Cardiac septum (tissue), 1 donor: ENCODE results near the gene VIL1. TPM values are rescaled to one million over a fixed set of nuclear protein-coding genes. Genes with fewer than 3 reads are reported as not detected.

ENCODE experiments used
- DNase-seq: peaks from one replicate; pipeline ENCODE4 v3.0.0-alpha.2; 2020; ENCODE audit warnings: low spot score
- intact Hi-C: fragments of 100-400 bp; cut with DNase I; formaldehyde crosslinking; loops from one replicate; pipeline ENCODE4 v1.14.0; 2022
- total RNA-seq: library from RNA; stranded (reverse); fragmentation: NEBNext Ultra II Directional; extraction: Animal tissue kit (Norgen Biotek cat#: 25700); gene quantifications from one replicate; pipeline ENCODE4 v1.2.1, GENCODE V29; 2021
- donor health status: DM: no; HTN: no; CAD: no.

Gene VIL1
- total RNA-seq, 1 donor from 2014 or later, result not detected

DNA sequence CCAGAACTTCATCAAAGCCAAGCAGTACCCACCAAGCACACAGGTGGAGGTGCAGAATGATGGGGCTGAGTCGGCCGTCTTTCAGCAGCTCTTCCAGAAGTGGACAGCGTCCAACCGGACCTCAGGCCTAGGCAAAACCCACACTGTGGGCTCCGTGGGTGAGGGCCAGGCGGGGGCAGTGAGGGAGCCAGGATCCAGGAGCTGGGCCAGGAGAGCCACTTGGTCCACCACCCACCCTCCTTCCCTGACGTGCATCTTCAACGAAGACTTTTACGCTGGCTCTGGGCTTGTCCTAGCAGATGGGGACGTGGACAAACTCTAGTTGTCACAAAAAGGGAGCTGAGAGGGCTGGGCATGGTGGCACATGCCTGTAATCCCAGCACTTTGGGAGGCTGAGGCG is 11.8 kb downstream of the VIL1 start:
- intact Hi-C loops, result no loop called here
- peak; percentile 53 for DNase-seq

GRCh38 chr2:218431878-218432277 is 13.0 kb downstream of the VIL1 start:
- intact Hi-C loops, result no loop called here
- DNase-seq, result peak; percentile 70

DNA sequence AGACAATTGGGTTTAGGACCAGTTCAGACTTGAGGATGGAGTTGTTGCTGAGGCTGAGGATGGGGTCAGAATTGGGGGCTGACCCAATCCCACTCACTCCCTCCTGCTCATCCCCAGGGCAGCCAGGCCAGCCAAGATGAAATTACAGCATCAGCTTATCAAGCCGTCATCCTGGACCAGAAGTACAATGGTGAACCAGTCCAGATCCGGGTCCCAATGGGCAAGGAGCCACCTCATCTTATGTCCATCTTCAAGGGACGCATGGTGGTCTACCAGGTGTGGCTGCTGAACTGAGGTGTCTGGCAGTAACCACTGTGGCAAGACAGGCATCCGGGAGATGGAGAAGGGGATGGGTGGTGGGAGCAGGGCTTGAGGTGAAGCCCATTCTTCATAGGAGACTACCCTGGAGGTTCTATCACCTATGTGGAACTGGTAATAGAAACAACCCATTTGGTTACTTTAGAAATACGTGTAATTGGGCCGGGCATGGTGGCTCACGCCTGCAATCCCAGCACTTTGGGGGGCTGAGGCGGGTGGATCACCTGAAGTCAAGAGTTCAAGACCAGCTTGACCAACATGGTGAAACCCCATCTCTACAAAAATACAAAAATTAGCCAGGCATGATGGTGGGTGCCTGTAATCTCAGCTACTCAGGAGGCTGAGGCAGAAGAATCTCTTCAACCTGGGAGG is 13.9 kb downstream of the VIL1 start:
- no peak for DNase-seq

GRCh38 chr2:218434456-218434855 is 15.5 kb downstream of the VIL1 start:
- DNase-seq, result no peak
- intact Hi-C loops, result no loop called here

More for the DNA sequence above, 13.9 kb downstream of the VIL1 start:
- intact Hi-C loops, result no loop called here

DNA sequence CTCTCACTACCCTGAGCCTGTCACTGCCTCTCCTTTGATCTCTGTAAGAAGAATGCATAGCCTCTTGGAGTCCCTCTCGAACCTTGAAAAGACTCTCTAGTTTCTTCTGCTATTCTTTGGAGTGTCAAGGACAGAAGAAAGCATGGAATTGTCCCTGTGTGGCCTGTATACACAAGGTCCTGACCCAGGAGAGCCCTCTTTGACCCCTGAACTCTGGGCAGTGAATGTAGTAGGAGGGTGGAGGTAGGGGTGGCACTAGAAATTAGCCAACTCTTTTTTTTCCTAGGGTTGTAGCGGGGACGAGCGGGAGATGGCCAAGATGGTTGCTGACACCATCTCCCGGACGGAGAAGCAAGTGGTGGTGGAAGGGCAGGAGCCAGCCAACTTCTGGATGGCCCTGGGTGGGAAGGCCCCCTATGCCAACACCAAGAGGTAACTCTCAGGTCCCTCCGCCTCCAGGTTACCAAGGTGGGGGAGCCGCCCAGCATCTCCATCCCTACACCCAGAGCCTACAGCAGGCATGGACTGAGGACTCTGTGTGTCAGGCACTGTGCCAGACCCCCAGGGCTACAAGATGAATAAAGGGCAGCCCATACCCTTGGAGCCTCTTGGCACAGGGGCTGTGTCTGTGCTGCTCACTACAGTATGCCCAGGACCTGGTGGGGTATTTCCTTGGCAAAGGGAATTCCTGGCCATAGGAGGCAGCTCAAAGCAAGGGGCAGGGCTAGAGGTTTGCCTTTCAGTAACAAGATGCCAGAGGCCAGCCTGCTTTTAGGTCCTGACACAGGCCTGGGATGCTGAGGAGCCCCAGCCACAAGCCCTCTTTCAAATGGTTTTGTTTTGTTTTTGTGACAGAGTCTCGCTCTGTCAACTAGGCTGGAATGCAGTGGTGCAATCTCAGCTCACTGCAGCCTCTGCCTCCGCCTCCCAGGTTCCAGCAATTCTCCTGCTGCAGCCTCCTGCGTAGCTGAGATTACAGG is 16.4 kb downstream of the VIL1 start:
- no peak for DNase-seq
- intact Hi-C loops, result no loop called here

- DNase-seq, result no peak
- intact Hi-C loops, result no loop called here
Measured at GRCh38 chr2:218436992-218437391, 18.1 kb downstream of the VIL1 start.

DNA sequence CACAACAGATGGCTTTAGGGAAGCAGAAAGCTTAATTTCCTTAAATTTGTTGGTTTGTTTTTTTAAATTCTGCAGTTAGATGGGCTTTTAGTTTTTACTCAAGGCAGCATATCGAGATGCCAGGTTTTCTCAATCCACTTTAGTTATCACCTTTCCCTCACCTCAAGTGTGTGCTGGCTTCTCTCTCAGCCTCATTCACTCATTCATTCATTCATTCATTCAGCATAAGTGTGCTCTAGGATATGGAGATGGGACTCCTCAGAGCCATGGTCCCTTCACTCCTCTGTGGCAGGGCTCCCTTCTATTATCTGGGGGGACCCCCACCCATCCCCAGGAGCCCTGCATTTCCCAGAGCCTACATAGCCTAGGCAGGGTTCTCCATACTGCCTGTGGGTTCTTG is 19.0 kb downstream of the VIL1 start:
- intact Hi-C loops, result no loop called here
- no peak for DNase-seq

DNA sequence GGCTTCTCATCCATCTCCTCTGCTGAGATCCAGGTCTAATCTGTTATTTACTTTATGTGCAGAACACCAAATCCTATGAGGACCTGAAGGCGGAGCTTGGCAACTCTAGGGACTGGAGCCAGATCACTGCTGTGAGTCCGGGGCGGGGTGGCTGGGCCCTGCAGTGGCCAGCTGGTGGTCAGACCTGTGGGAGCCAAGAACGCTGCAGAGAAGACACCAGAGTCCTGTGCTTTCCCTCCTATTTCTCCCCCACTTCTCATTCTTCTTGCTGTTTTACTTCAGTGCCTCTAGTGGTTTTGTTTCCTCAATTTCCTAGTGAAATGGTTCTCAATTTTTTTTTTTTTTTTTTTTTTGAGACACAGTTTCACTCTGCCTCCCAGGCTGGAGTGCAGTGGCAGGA is 19.7 kb downstream of the VIL1 start:
- no peak for DNase-seq
- intact Hi-C loops, result no loop called here

DNA sequence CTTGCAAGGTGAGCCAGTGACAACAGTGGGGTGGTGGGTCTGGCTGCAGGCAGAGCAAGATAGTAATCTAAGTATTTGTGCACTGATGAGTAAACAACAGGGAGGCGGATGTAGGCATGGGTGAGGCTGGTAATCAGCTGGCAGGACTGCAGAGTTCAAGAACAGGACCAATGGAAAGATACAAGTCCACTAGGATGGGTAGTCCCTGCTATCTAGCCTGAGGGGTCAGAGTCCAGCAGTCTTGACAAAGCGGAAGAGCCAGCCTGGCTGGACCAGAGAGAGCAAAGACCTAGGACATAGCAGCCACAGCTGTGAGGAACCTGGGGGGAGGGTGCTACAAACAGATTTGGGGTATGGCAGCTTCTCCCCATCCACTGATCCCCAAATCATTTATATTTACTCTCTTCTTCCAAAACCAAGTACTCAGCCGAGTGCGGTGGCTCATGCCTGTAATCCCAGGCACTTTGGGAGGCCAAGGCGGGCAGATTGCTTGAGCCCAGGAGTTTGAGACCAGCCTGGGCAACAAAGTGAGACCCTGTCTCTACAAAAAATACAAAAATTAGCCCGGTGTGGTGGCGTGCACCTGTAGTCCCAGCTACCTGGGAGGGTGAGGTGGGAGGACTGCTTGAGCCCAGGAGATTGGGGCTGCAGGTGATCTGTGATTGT is 25.9 kb downstream of the VIL1 start:
- intact Hi-C loops, result no loop called here
- DNase-seq, result no peak

DNA sequence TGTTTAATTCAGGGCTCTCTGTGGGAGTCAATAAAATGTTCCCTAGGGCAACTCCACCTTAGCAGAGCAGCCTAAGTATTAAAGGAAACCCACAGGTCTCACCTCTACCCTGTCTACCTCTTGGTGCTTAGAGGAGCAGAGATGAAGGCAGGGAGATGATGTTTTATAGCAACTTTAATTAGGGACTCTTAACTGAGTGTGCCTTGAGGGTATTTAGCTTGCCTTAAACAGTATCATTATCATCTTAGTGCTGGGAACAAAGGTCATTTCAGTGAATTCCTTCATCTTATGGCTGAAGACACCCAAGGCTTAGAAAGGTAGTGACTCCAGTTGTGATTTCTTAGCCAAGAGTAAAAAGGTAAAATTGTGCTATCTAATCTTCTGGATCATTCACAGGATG is 26.7 kb downstream of the VIL1 start:
- intact Hi-C loops, result no loop called here
- DNase-seq, result no peak

- intact Hi-C loops, result no loop called here
- DNase-seq, result no peak
Measured at GRCh38 chr2:218446547-218446946, 27.6 kb downstream of the VIL1 start.

DNA sequence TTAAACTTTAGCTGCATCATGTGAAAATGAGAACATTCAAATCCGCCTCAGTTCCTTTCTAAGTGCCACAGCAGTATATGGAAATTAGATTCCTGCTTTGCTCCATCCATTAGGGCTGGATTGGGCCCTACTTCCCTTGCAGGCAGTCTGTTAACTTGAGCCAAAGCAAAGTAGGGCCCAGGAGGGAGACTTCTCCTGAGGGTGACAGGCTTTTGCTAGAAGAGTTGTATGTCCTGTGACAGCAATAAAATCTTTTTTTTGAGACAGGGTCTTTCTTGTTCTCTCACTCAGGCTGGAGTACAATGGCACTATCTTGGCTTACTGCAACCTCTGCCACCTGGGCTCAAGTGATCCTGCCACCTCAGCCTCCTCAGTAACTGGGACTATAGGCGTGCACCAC is 28.1 kb downstream of the VIL1 start:
- no peak for DNase-seq
- intact Hi-C loops, result no loop called here

- intact Hi-C loops, result no loop called here
- DNase-seq, result no peak
Measured at GRCh38 chr2:218448934-218449333, 30.0 kb downstream of the VIL1 start.

DNA sequence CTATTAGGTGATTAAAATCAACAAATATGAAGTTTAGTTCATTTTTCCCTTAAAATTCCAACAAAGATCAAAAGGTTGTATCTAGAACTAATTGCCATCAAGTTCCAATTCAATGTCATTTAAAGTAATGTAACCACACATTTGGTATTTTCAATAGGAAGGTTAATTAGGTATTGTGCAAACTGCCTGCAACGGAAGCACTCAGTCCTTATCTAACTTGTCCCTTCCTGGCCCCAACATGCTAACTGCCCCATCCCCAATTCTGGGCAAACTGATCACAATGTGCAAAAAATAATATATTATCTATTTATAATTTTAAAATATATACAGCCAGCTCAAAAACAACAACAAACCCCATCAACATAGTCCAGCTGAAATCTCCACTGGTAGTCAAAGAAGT is 33.2 kb downstream of the VIL1 start:
- no peak for DNase-seq
- intact Hi-C loops, result no loop called here

DNA sequence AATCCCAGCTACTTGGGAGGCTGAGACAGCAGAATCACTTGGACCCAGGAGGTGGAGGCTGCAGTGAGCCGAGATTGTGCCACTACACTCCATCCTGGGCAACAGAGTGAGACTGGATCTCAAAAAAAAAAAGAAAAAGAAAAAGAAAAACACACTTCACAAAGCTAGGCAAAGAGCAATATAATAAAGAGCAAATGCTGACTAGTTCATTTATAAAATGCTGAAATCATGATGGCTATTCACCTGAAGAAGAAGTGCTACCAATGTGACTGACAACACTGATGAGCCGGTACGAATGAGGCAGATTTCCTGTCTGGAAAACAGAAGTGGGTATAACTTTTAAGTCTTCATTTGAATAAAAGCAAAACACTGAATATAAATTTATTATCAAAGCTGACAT is 37.9 kb downstream of the VIL1 start:
- intact Hi-C loops, result no loop called here
- DNase-seq, result no peak

- no peak for DNase-seq
- intact Hi-C loops, result no loop called here
Measured at GRCh38 chr2:218458598-218458997, 39.7 kb downstream of the VIL1 start.

- DNase-seq, result no peak
- intact Hi-C loops, result loop anchor here (1.0 to 10.0 kb wide), 4 partner anchors 59 to 279 kb away; partner anchors contain the start of genes AAMP and PNKD
Measured at GRCh38 chr2:218465987-218466633, 47.2 kb downstream of the VIL1 start.

DNA sequence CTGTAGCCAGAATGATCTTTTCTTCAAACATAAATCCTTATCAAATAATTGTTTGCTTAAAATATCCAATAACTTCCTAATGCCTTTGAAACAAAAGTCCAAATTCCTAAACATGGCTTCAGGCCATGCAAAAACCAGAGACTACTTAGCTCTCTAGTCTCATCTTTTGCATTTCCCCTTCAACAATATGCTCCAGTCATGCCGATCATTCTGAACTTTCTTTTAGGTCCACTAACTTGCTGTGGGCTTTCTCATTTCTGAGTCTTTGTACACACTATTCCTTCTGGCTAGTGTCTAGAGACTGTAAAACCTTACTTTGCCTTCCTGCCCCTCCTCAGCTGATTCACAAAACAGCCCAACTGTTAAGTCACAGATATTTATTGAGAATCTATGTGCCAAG is 51.5 kb downstream of the VIL1 start:
- no peak for DNase-seq
- intact Hi-C loops, result no loop called here

DNA sequence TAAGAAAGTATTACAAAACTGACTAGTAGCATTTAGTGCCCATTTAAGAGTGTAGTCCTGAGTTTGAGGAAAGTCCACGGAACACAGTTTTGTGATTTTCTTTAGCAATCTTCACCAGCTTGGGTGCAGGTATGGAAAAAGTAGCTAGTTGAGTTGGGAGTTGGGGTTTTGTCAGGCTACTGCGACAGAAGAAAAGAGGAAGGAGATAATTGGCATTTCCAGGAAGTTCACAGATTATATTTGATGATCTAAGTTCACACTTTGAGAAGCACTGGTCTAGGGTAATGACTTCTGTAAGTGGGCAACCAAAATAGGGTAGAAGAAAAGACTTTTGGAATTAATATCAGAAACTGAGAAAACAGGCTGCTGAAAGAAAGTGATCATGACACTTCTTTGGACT is 52.1 kb downstream of the VIL1 start:
- intact Hi-C loops, result no loop called here
- DNase-seq, result no peak

DNA sequence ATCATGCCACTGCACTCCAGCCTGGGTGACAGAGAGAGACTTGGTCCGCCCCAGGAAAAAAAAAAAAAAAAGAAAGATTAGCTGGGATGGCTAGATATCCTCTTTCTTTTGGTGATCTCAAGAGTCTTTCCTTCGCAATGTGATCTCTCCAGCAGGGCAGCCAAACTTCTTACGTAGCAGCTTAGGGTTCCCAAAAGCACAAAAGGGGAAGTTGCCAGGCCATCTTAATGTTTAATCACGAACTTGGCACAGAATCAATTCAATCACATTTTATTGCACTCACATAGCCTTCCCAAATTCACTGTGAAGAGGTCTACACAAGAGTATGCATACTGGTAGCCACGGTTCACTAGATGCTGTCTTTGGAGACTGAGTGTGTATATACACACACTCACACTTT is 53.1 kb downstream of the VIL1 start:
- intact Hi-C loops, result no loop called here
- DNase-seq, result no peak
